ENCODE data around the gene XG.

GRCh38 chrX:2823795-2824386 lies 72.1 kb downstream of the XG start:
- TF ChIP-seq EZH2 (IDR thresholded peaks at IDR 0.05; ENCODE audit: low read depth, low read length, severe bottlenecking) (no peak), CTCF (IDR thresholded peaks at IDR 0.05; ENCODE audit: control extremely low read depth in 1 of 3, insufficient read depth in 1 of 3, low read depth in 1 of 3, low read length in 3 of 3) (no peak), POLR2AphosphoS5 (IDR thresholded peaks at IDR 0.05; ENCODE audit: low read depth, low read length) (no peak)
